GM21737 (cell line): ENCODE measurements around the gene PDZD4.

Experiments
- ATAC-seq: cut with Tn5 transposase; IDR thresholded peaks from one replicate; pipeline ENCODE4 v1.9.1; 2021; ENCODE audit warnings: mild to moderate bottlenecking, moderate library complexity; ENCODE audit not compliant: unreplicated experiment

PDZD4 gene

GRCh38 chrX:153791104-153791852, 39.1 kb downstream of the PDZD4 start:
- no peak for ATAC-seq

- no peak for ATAC-seq
Measured at GRCh38 chrX:153789654-153790053, 40.7 kb downstream of the PDZD4 start.

GRCh38 chrX:153786669-153787068, 43.7 kb downstream of the PDZD4 start:
- no peak for ATAC-seq

GRCh38 chrX:153784325-153784967, 45.9 kb downstream of the PDZD4 start:
- no peak for ATAC-seq

- no peak for ATAC-seq
Measured at GRCh38 chrX:153783378-153784013, 46.8 kb downstream of the PDZD4 start.

GRCh38 chrX:153782871-153783270, 47.5 kb downstream of the PDZD4 start:
- ATAC-seq = no peak

GRCh38 chrX:153782313-153782712, 48.0 kb downstream of the PDZD4 start:
- ATAC-seq = no peak

- ATAC-seq = no peak
Measured at GRCh38 chrX:153781428-153782047, 48.8 kb downstream of the PDZD4 start.

GRCh38 chrX:153780678-153781427, 49.5 kb downstream of the PDZD4 start, which contains the start of gene SRPK3:
TSS of gene SRPK3 (plus strand) at chrX:153781041. CDS start at chrX:153781087, 46 bp downstream.
- ATAC-seq = no peak

- no peak for ATAC-seq
Measured at GRCh38 chrX:153779891-153780677, 50.3 kb downstream of the PDZD4 start.

GRCh38 chrX:153778684-153779101, 51.7 kb downstream of the PDZD4 start:
- no peak for ATAC-seq

GRCh38 chrX:153778181-153778580, 52.2 kb downstream of the PDZD4 start:
- no peak for ATAC-seq

- no peak for ATAC-seq
Measured at GRCh38 chrX:153777261-153778090, 52.9 kb downstream of the PDZD4 start.

- ATAC-seq = no peak
Measured at GRCh38 chrX:153776611-153777045, 53.7 kb downstream of the PDZD4 start.

GRCh38 chrX:153776120-153776599, 54.2 kb downstream of the PDZD4 start:
- ATAC-seq = no peak

GRCh38 chrX:153775293-153776119, 54.8 kb downstream of the PDZD4 start:
- no peak for ATAC-seq

GRCh38 chrX:153774576-153775292, 55.6 kb downstream of the PDZD4 start:
- no peak for ATAC-seq
